Neural cell (in vitro differentiated cells): ENCODE results near the gene CEP55. TPM values are rescaled to one million over a fixed set of nuclear protein-coding genes. Genes with fewer than 3 reads are reported as not detected.

ENCODE experiments used
- H2AFZ ChIP-seq: fragments of 200-600, 300-800 bp; sonication (generic), shearing (Covaris generic); 2 replicates; pipeline ENCODE4 v1.6.0; 2014; ENCODE audit warnings: low read depth, mild to moderate bottlenecking, antibody characterized with exemption, low read length, moderate library complexity
- H3F3A ChIP-seq: fragments of 200-600 bp; shearing (Covaris generic); 2 replicates; pipeline ENCODE4 v1.6.1; 2016; ENCODE audit warnings: mild to moderate bottlenecking, moderate library complexity, mixed read lengths, antibody characterized with exemption, low read length; ENCODE audit not compliant: insufficient read depth, poor library complexity, severe bottlenecking
- H3K27ac ChIP-seq: fragments of 200-600, 300-800 bp; sonication (generic), shearing (Covaris generic); 2 replicates; pipeline ENCODE4 v1.5.1; 2014; ENCODE audit warnings: mild to moderate bottlenecking, low read length, moderate library complexity
- H3K27me3 ChIP-seq: fragments of 300-800, 200-600 bp; sonication (generic), shearing (Covaris generic); 2 replicates; pipeline ENCODE4 v1.6.0; 2014; ENCODE audit warnings: mild to moderate bottlenecking, low read depth, low read length, moderate library complexity; ENCODE audit not compliant: insufficient read depth
- H3K36me3 ChIP-seq: fragments of 300-800, 200-600 bp; sonication (generic), shearing (Covaris generic); 2 replicates; pipeline ENCODE4 v1.5.1; 2014; ENCODE audit warnings: mild to moderate bottlenecking, antibody characterized with exemption, low read length, moderate library complexity; ENCODE audit not compliant: insufficient read depth
- H3K4me2 ChIP-seq: fragments of 300-800, 200-600 bp; sonication (generic), shearing (Covaris generic); 2 replicates; pipeline ENCODE4 v1.6.0; 2014; ENCODE audit warnings: mild to moderate bottlenecking, low read length
- H3K4me3 ChIP-seq: fragments of 300-800, 200-600 bp; sonication (generic), shearing (Covaris generic); 2 replicates; pipeline ENCODE4 v1.5.1; 2014; ENCODE audit warnings: mild to moderate bottlenecking, low read length, moderate library complexity
- H3K79me2 ChIP-seq: fragments of 200-600 bp; shearing (Covaris generic); replicated peaks from 2 replicates; pipeline ENCODE4 v1.6.0; 2014; ENCODE audit warnings: mild to moderate bottlenecking, low read length, moderate library complexity; ENCODE audit not compliant: insufficient read depth
- H3K9ac ChIP-seq: fragments of 300-800, 200-600 bp; sonication (generic), shearing (Covaris generic); 2 replicates; pipeline ENCODE4 v1.6.1; 2016; ENCODE audit warnings: mild to moderate bottlenecking, low read length, mixed read lengths
- H3K9me2 ChIP-seq: fragments of 200-600 bp; shearing (Covaris generic); 2 replicates; pipeline ENCODE4 v1.6.1; 2016; ENCODE audit warnings: mild to moderate bottlenecking, low read length, mixed read lengths; ENCODE audit not compliant: insufficient read depth
- H3K9me3 ChIP-seq: fragments of 200-600, 300-800 bp; sonication (generic), shearing (Covaris generic); 2 replicates; pipeline ENCODE4 v1.6.1; 2016; ENCODE audit warnings: mild to moderate bottlenecking, mixed run types, low read length, moderate library complexity, mixed read lengths
- H4K20me1 ChIP-seq: fragments of 200-600 bp; shearing (Covaris generic); 2 replicates; pipeline ENCODE4 v1.6.1; 2016; ENCODE audit warnings: mild to moderate bottlenecking, mixed run types; ENCODE audit not compliant: insufficient read depth
- CTCF ChIP-seq: fragments of 450-650 bp; IDR thresholded peaks from 2 replicates; pipeline ENCODE4 v1.5.1; 2014; ENCODE audit warnings: antibody characterized with exemption, mild to moderate bottlenecking, moderate library complexity; ENCODE audit not compliant: poor library complexity, severe bottlenecking
- EZH2 ChIP-seq: fragments of 200-600, 300-800 bp; shearing (Covaris generic), sonication (generic); IDR thresholded peaks from 2 replicates; pipeline ENCODE4 v1.6.1; 2014; ENCODE audit warnings: antibody characterized with exemption, low read length, borderline replicate concordance, mild to moderate bottlenecking; ENCODE audit not compliant: insufficient read depth, poor library complexity, severe bottlenecking
- MXI1 ChIP-seq: fragments of 450-650 bp; conservative IDR thresholded peaks from 2 replicates; pipeline ENCODE4 v1.6.1; 2014; ENCODE audit warnings: antibody characterized with exemption, mild to moderate bottlenecking; ENCODE audit not compliant: poor library complexity, severe bottlenecking
- POLR2AphosphoS5 ChIP-seq: IDR thresholded peaks from 2 replicates; pipeline ENCODE4 v1.6.1; 2012
- RAD21 ChIP-seq: fragments of 450-650 bp; conservative IDR thresholded peaks from 2 replicates; pipeline ENCODE4 v1.6.1; 2014; ENCODE audit warnings: antibody characterized with exemption, mild to moderate bottlenecking, moderate library complexity
- REST ChIP-seq: IDR thresholded peaks from 2 replicates; pipeline ENCODE4 v1.6.1; 2012; ENCODE audit warnings: borderline replicate concordance
- SMC3 ChIP-seq: fragments of 450-650 bp; conservative IDR thresholded peaks from 2 replicates; pipeline ENCODE4 v1.6.1; 2014; ENCODE audit warnings: antibody characterized with exemption, mild to moderate bottlenecking, moderate library complexity; ENCODE audit not compliant: poor library complexity
- TAF1 ChIP-seq: IDR thresholded peaks from 2 replicates; pipeline ENCODE4 v1.6.1; 2012; ENCODE audit warnings: low read depth
- polyA plus RNA-seq: library from polyadenylated mRNA; depleted of rRNA; stranded (reverse); fragments of >200 nt; gene quantifications from 2 replicates; pipeline ENCODE4 v1.2.3, GENCODE V29; 2014

CEP55 gene
- polyA plus RNA-seq, 1 donor from 2014 or later = 0.67 TPM

GRCh38 chr10:93515071-93516005 lies 18.9 kb downstream of the CEP55 start:
- Histone ChIP-seq H3K9me2 (no peaks in the 10 kb centered on the region), H3K27ac (no peak overlapping the region), H3K9me3 (no peaks in the 10 kb centered on the region), H3K27me3 (no peaks in the 10 kb centered on the region), H3K79me2 (no peaks in the 10 kb centered on the region), H3F3A (no peaks in the 10 kb centered on the region), H3K36me3 (no peaks in the 10 kb centered on the region), H3K9ac (no peak overlapping the region), H4K20me1 (no peaks in the 10 kb centered on the region), H3K4me3 (no peak overlapping the region), H3K4me2 (no peak overlapping the region), H2AFZ (no peak overlapping the region)
- TF ChIP-seq REST (no peak), MXI1 (no peak), SMC3 (no peak)

GRCh38 chr10:93516006-93516380 lies 19.6 kb downstream of the CEP55 start:
- Histone ChIP-seq H3K9me2 (no peaks in the 10 kb centered on the region), H3K9ac (no peak overlapping the region), H3K27ac (no peak overlapping the region), H3K4me2 (no peak overlapping the region), H3K79me2 (no peaks in the 10 kb centered on the region), H3K9me3 (no peaks in the 10 kb centered on the region), H3F3A (no peaks in the 10 kb centered on the region), H3K4me3 (no peak overlapping the region), H3K27me3 (no peaks in the 10 kb centered on the region), H2AFZ (no peak overlapping the region), H3K36me3 (no peaks in the 10 kb centered on the region), H4K20me1 (no peaks in the 10 kb centered on the region)
- TF ChIP-seq SMC3 (no peak), REST (no peak), TAF1 (no peak)

GRCh38 chr10:93518531-93518930 lies 22.1 kb downstream of the CEP55 start:
- Histone ChIP-seq H3K27ac (no peak overlapping the region), H4K20me1 (no peaks in the 10 kb centered on the region), H3K9ac (no peak overlapping the region), H3K79me2 (no peaks in the 10 kb centered on the region), H2AFZ (no peak overlapping the region), H3F3A (no peaks in the 10 kb centered on the region), H3K9me2 (no peaks in the 10 kb centered on the region), H3K36me3 (no peaks in the 10 kb centered on the region), H3K4me2 (no peak overlapping the region), H3K4me3 (no peak overlapping the region), H3K27me3 (no peaks in the 10 kb centered on the region), H3K9me3 (no peaks in the 10 kb centered on the region)
- TF ChIP-seq POLR2AphosphoS5 = no peak
- TF ChIP-seq SMC3 = no peak
- no peak for TF ChIP-seq MXI1
- TF ChIP-seq REST = no peak
- TF ChIP-seq CTCF = no peak
- TF ChIP-seq EZH2 = no peak
- TF ChIP-seq RAD21 = no peak
